ENCODE results near the gene DYNC1I1.

GRCh38 chr7:96111405-96111804, 339.1 kb downstream of the DYNC1I1 start:
- TF ChIP-seq CTCF (IDR thresholded peaks at IDR 0.05) (no peak), POLR2AphosphoS5 (IDR thresholded peaks at IDR 0.05) (no peak)

Measured in upper lobe of left lung (tissue), 4 donors.